A549 treated with AZD9567 at 1 μM for 4 hours (cell line): Measurements from ENCODE around the gene GAGE13. TPM values are rescaled to one million over a fixed set of nuclear protein-coding genes. Genes with fewer than 3 reads are reported as not detected.

ENCODE experiments used
- total RNA-seq: library from RNA; stranded (reverse); fragments of 200-300 nt; extraction: Qiagen RNA extraction; gene quantifications from 5 replicates; pipeline ENCODE4 v1.2.3, GENCODE V29; 2022; ENCODE audit not compliant: insufficient read depth

The GAGE13 gene
- total RNA-seq = not detected in 5 replicates

DNA sequence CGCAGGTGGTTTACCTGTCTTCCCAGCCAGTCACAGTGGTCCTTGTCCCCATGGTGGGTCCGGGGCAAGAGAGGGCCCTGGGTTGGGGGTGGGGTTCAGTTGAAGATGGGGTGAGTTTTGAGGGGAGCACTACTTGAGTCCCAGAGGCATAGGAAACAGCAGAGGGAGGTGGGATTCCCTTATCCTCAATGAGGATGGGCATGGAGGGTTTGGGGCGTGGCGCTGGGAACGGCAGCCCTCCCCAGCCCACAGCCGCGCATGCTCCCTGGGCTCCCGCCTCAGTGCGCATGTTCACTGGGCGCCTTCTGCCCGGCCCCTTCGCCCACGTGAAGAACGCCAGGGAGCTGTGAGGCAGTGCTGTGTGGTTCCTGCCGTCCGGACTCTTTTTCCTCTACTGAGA is at the start of gene GAGE13:
GAGE13 (plus strand) TSS at position 301 of the 400 bp plus-strand sequence. CDS start 1,156 bp downstream, outside the sequence.

DNA sequence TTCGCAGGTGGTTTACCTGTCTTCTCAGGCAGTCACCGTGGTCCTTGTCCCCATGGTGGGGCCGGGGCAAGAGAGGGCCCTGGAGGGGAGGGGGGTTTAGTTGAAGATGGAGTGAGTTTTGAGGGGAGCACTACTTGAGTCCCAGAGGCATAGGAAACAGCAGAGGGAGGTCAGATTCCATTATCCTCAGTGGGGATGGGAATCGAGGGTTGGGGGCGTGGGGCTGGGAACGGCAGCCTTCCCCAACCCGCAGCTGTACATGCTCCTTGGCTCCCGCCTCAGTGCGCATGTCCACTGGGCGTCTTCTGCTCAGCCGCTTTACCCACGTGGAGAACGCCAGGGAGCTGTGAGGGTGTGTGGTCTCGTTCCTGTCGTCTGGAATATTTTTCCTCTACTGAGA is 28.0 kb upstream of the GAGE13 start, which contains the start of gene GAGE10:
GAGE10 (plus strand) TSS at position 301 of the 400 bp plus-strand sequence. CDS start 1,214 bp downstream, outside the sequence.

GRCh38 chrX:49321737-49322136 is 9.6 kb upstream of the GAGE13 start, which contains the start of gene GAGE12J:
Gene GAGE12J, plus strand, starts transcription at chrX:49322037. Its CDS starts 1,157 bp downstream, at chrX:49323194.

Other genes with a start within 250 kb of the GAGE13 start
- 19.2 to 24.7 TPM (median 23.7 TPM) in 5 replicates for gene GPKOW, start 207.8 kb upstream of the GAGE13 start, total RNA-seq
- 2.3 to 4.7 TPM (median 3.0 TPM) in 5 replicates for gene MAGIX, start 168.8 kb upstream of the GAGE13 start, total RNA-seq
- gene PLP2, start 159.7 kb upstream of the GAGE13 start, total RNA-seq = 313 to 440 TPM (median 426 TPM) in 5 replicates
- 10.7 to 19.3 TPM (median 17.9 TPM) in 5 replicates for gene PRICKLE3, start 145.2 kb upstream of the GAGE13 start, total RNA-seq
- 2.0 to 3.0 TPM (median 2.6 TPM) in 5 replicates for gene SYP, start 131.4 kb upstream of the GAGE13 start, total RNA-seq
- gene CACNA1F, start 98.2 kb upstream of the GAGE13 start, total RNA-seq = not detected in 5 replicates
- 10.6 to 14.6 TPM (median 13.6 TPM) in 5 replicates for gene CCDC22, start 96.1 kb upstream of the GAGE13 start, total RNA-seq
- 0.06 to 0.14 TPM (median 0.13 TPM) in 4 of 5 replicates, not detected in the other for gene FOXP3, start 66.9 kb upstream of the GAGE13 start, total RNA-seq
- gene PPP1R3F, start 61.8 kb upstream of the GAGE13 start, total RNA-seq = 2.3 to 3.4 TPM (median 3.0 TPM) in 4 of 5 replicates, not detected in the other
- not detected in 5 replicates for gene GAGE10, start 27.9 kb upstream of the GAGE13 start, total RNA-seq
- gene GAGE12J, start 9.5 kb upstream of the GAGE13 start, total RNA-seq = not detected in 5 replicates
- gene GAGE12C, start 200.6 kb downstream of the GAGE13 start, total RNA-seq = not detected in 5 replicates
- gene GAGE12D, start 210.2 kb downstream of the GAGE13 start, total RNA-seq = not detected in 5 replicates
- not detected in 5 replicates for gene GAGE12E, start 219.7 kb downstream of the GAGE13 start, total RNA-seq
- gene GAGE12F, start 229.3 kb downstream of the GAGE13 start, total RNA-seq = not detected in 5 replicates
- gene GAGE12G, start 238.8 kb downstream of the GAGE13 start, total RNA-seq = not detected in 5 replicates
- not detected in 5 replicates for gene GAGE12H, start 248.4 kb downstream of the GAGE13 start, total RNA-seq